SK-N-SH (cell line): ENCODE measurements around the gene PMEPA1. TPM values are rescaled to one million over a fixed set of nuclear protein-coding genes. Genes with fewer than 3 reads are reported as not detected.

Experiments
- CTCF ChIA-PET: fragments of 300-600, 350-600 bp; formaldehyde crosslinking; extraction: SDS; loops from one replicate; lab custom pipeline; 2021; lab: Yijun Ruan, JAX
- POLR2A ChIA-PET: fragments of 350-600 bp; sonication (Branson Sonifier 250); formaldehyde crosslinking; extraction: SDS; loops from one replicate; lab custom pipeline; 2020; ENCODE audit warnings: antibody characterized with exemption, inconsistent platforms; lab: Yijun Ruan, JAX
- DNase-seq: peaks from one replicate; pipeline ENCODE4 v3.0.0; 2012
- H2AFZ ChIP-seq: fragments of 200-600 bp; sonication (generic); 2 replicates; pipeline ENCODE4 v1.8.1; 2016; ENCODE audit warnings: antibody characterized with exemption, mild to moderate bottlenecking, low read depth
- H3F3A ChIP-seq: fragments of 200-600 bp; sonication (generic); replicated peaks from 2 replicates; pipeline ENCODE3; 2016; ENCODE audit warnings: antibody characterized with exemption, mild to moderate bottlenecking; ENCODE audit not compliant: insufficient read depth
- H3K27ac ChIP-seq, 2 experiments: fragments of 200-500 bp in 1 of 2; fragments of 200-600 bp in 1 of 2; sonication (Bioruptor generic) in 1 of 2; sonication (generic), shearing (Covaris generic) in 1 of 2; 2 replicates each; pipeline versions ENCODE4 v1.5.1 to v1.6.1; 2014 to 2016; ENCODE audit warnings: low read depth in 2 of 2, inconsistent platforms in 1 of 2, low read length in 1 of 2, mild to moderate bottlenecking in 1 of 2, mixed read lengths in 1 of 2
- H3K27me3 ChIP-seq: fragments of 200-600 bp; sonication (generic), shearing (Covaris generic); 2 replicates; pipeline ENCODE4 v1.6.1; 2016; ENCODE audit warnings: mixed run types; ENCODE audit not compliant: insufficient read depth
- H3K36me3 ChIP-seq, 2 experiments: fragments of 200-500 bp in 1 of 2; fragments of 200-600 bp in 1 of 2; sonication (Bioruptor generic) in 1 of 2; sonication (generic) in 1 of 2; replicated peaks in 1 of 2; 2 replicates each; pipeline versions ENCODE3 to v1.5.1; 2014 to 2016; ENCODE audit warnings: low read length in 1 of 2, mild to moderate bottlenecking in 1 of 2; ENCODE audit not compliant: insufficient read depth in 2 of 2, control insufficient read depth in 1 of 2
- H3K4me1 ChIP-seq, 2 experiments: fragments of 200-500 bp in 1 of 2; fragments of 200-600 bp in 1 of 2; sonication (Bioruptor generic) in 1 of 2; sonication (generic), shearing (Covaris generic) in 1 of 2; 2 replicates each; pipeline versions ENCODE4 v1.5.1 to v1.6.1; 2014 to 2016; ENCODE audit warnings: low read depth in 1 of 2, low read length in 1 of 2, mixed run types in 1 of 2; ENCODE audit not compliant: insufficient read depth in 2 of 2, control insufficient read depth in 1 of 2
- H3K4me2 ChIP-seq: fragments of 200-600 bp; sonication (generic), shearing (Covaris generic); 2 replicates; pipeline ENCODE4 v1.6.1; 2017; ENCODE audit warnings: mixed run types
- H3K4me3 ChIP-seq, 2 experiments: fragments of 200-500 bp in 1 of 2; fragments of 200-600 bp in 1 of 2; sonication (Bioruptor generic) in 1 of 2; sonication (generic), shearing (Covaris generic) in 1 of 2; 2 replicates each; pipeline versions ENCODE4 v1.5.1 to v1.8.1; 2014 to 2016; ENCODE audit warnings: low read depth in 2 of 2, inconsistent platforms in 1 of 2, low read length in 1 of 2, mild to moderate bottlenecking in 1 of 2, mixed read lengths in 1 of 2, moderate library complexity in 1 of 2
- H3K79me2 ChIP-seq: fragments of 200-600 bp; sonication (generic); 2 replicates; pipeline ENCODE4 v1.8.1; 2017; ENCODE audit warnings: mild to moderate bottlenecking; ENCODE audit not compliant: insufficient read depth
- H3K9ac ChIP-seq: fragments of 200-600 bp; sonication (generic); 2 replicates; pipeline ENCODE4 v1.6.1; 2017; ENCODE audit warnings: mixed run types
- H3K9me2 ChIP-seq: fragments of 200-600 bp; sonication (generic); 2 replicates; pipeline ENCODE4 v1.6.1; 2017; ENCODE audit warnings: mixed run types
- H3K9me3 ChIP-seq: fragments of 200-600 bp; sonication (generic); 2 replicates; pipeline ENCODE4 v1.6.1; 2017; ENCODE audit warnings: mixed run types, mild to moderate bottlenecking, moderate library complexity
- H4K20me1 ChIP-seq: fragments of 200-600 bp; sonication (generic); 2 replicates; pipeline ENCODE4 v1.6.1; 2017; ENCODE audit warnings: mild to moderate bottlenecking, mixed run types; ENCODE audit not compliant: insufficient read depth
- CHD2 ChIP-seq: fragments of 150-350 bp; IDR thresholded peaks from 2 replicates; pipeline ENCODE4 v1.6.1; 2018; ENCODE audit warnings: low read length; ENCODE audit not compliant: partially characterized antibody
- CTCF ChIP-seq: fragments of 200-600 bp; sonication (generic); IDR thresholded peaks from 2 replicates; pipeline ENCODE4 v1.6.1; 2017; ENCODE audit warnings: antibody characterized with exemption, mild to moderate bottlenecking, moderate library complexity
- EZH2phosphoT487 ChIP-seq: fragments of 200-600 bp; sonication (generic); IDR thresholded peaks from 2 replicates; pipeline ENCODE4 v1.6.1; 2017; ENCODE audit warnings: low read depth, mixed run types, mild to moderate bottlenecking, antibody characterized with exemption, moderate library complexity, borderline replicate concordance
- FOXJ3 ChIP-seq: sonication (generic); formaldehyde crosslinking; IDR thresholded peaks from 2 replicates; pipeline ENCODE4 v1.5.1; 2020; ENCODE audit warnings: mild to moderate bottlenecking, missing genetic modification reagents
- GABPA ChIP-seq: IDR thresholded peaks from 2 replicates; pipeline ENCODE4 v1.4.0; 2012; ENCODE audit warnings: low read depth, mild to moderate bottlenecking
- MAX ChIP-seq: IDR thresholded peaks from 2 replicates; pipeline ENCODE4 v1.4.0; 2012; ENCODE audit warnings: low read depth
- MEF2A ChIP-seq: IDR thresholded peaks from 2 replicates; pipeline ENCODE4 v1.4.0; 2012; ENCODE audit warnings: low read depth, borderline replicate concordance
- MXI1 ChIP-seq: IDR thresholded peaks from 2 replicates; pipeline ENCODE4 v1.6.1; 2012; ENCODE audit warnings: mild to moderate bottlenecking, low read depth, low read length, improper control_type of control experiment
- RAD21 ChIP-seq: IDR thresholded peaks from 2 replicates; pipeline ENCODE4 v1.6.1; 2012; ENCODE audit warnings: mild to moderate bottlenecking, low read length
- RCOR1 ChIP-seq: fragments of 150-350 bp; IDR thresholded peaks from 2 replicates; pipeline ENCODE4 v1.6.1; 2017; ENCODE audit warnings: antibody characterized with exemption, low read length
- REST ChIP-seq: IDR thresholded peaks from 2 replicates; pipeline ENCODE4 v1.6.1; 2012; ENCODE audit warnings: mild to moderate bottlenecking, low read depth, low read length, moderate library complexity
- RFX5 ChIP-seq: IDR thresholded peaks from 2 replicates; pipeline ENCODE4 v1.6.1; 2012; ENCODE audit warnings: mild to moderate bottlenecking, improper control_type of control experiment, low read length
- RXRA ChIP-seq: IDR thresholded peaks from 2 replicates; pipeline ENCODE4 v1.4.0; 2012; ENCODE audit warnings: low read depth, mild to moderate bottlenecking, borderline replicate concordance
- SMC3 ChIP-seq: IDR thresholded peaks from 2 replicates; pipeline ENCODE4 v1.6.1; 2012; ENCODE audit warnings: low read depth, low read length, improper control_type of control experiment
- TAF1 ChIP-seq: IDR thresholded peaks from 2 replicates; pipeline ENCODE4 v1.6.1; 2012; ENCODE audit warnings: low read depth, mild to moderate bottlenecking, low read length, moderate library complexity, borderline replicate concordance
- TCF12 ChIP-seq: IDR thresholded peaks from 2 replicates; pipeline ENCODE4 v1.4.0; 2012
- TEAD4 ChIP-seq: IDR thresholded peaks from 2 replicates; pipeline ENCODE4 v1.4.0; 2012; ENCODE audit warnings: mild to moderate bottlenecking, borderline replicate concordance; ENCODE audit not compliant: insufficient read depth
- YY1 ChIP-seq: IDR thresholded peaks from 2 replicates; pipeline ENCODE4 v1.4.0; 2012; ENCODE audit warnings: low read depth, mild to moderate bottlenecking
- WGBS: methylation state at CpG from one replicate; pipeline ENCODE4 v1.1.6; 2017; ENCODE audit warnings: low lambda C conversion rate; 5-methylcytosine and 5-hydroxymethylcytosine counted together
- polyA plus RNA-seq, 3 experiments: library from polyadenylated mRNA; depleted of rRNA; stranded (reverse); fragments of >200 nt; gene quantifications; 2 replicates each; pipeline ENCODE4 v1.2.3, GENCODE V29; 2012
- TF ChIP-seq, protein P1 (sequence below): IDR thresholded peaks from 2 replicates; pipeline ENCODE4 v1.4.0; 2012; ENCODE audit warnings: low read depth, borderline replicate concordance
- TF ChIP-seq, protein P2 (sequence below): fragments of 150-350 bp; IDR thresholded peaks from 2 replicates; pipeline ENCODE4 v1.6.1; 2017; ENCODE audit warnings: antibody characterized with exemption, low read length, low read depth, borderline replicate concordance

The PMEPA1 gene
- polyA plus RNA-seq, 1 of the 3 experiments (the other 2 are of a cell fraction): 7.1 TPM

- no peak for TF ChIP-seq RXRA
- no peak for TF ChIP-seq FOXJ3 (CRISPR knock-in tag)
- TF ChIP-seq YY1: no peak
- no peak for TF ChIP-seq RFX5
- TF ChIP-seq MXI1: no peak
- TF ChIP-seq RAD21: no peak
- no peak for TF ChIP-seq TCF12
- TF ChIP-seq RCOR1: no peak
- TF ChIP-seq, protein P1, sequence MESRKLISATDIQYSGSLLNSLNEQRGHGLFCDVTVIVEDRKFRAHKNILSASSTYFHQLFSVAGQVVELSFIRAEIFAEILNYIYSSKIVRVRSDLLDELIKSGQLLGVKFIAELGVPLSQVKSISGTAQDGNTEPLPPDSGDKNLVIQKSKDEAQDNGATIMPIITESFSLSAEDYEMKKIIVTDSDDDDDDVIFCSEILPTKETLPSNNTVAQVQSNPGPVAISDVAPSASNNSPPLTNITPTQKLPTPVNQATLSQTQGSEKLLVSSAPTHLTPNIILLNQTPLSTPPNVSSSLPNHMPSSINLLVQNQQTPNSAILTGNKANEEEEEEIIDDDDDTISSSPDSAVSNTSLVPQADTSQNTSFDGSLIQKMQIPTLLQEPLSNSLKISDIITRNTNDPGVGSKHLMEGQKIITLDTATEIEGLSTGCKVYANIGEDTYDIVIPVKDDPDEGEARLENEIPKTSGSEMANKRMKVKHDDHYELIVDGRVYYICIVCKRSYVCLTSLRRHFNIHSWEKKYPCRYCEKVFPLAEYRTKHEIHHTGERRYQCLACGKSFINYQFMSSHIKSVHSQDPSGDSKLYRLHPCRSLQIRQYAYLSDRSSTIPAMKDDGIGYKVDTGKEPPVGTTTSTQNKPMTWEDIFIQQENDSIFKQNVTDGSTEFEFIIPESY: no peak
- TF ChIP-seq CTCF: no peak
- TF ChIP-seq CHD2: no peak
- no peak for TF ChIP-seq GABPA
- TF ChIP-seq, protein P2, sequence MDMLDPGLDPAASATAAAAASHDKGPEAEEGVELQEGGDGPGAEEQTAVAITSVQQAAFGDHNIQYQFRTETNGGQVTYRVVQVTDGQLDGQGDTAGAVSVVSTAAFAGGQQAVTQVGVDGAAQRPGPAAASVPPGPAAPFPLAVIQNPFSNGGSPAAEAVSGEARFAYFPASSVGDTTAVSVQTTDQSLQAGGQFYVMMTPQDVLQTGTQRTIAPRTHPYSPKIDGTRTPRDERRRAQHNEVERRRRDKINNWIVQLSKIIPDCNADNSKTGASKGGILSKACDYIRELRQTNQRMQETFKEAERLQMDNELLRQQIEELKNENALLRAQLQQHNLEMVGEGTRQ: no peak
- no peak for TF ChIP-seq MAX
- TF ChIP-seq TAF1: no peak
- TF ChIP-seq TEAD4: no peak
- no peak for TF ChIP-seq SMC3
- no peak for TF ChIP-seq REST
- no peak for TF ChIP-seq EZH2phosphoT487
- TF ChIP-seq MEF2A: no peak
- TF ChIP-seq, all 33 proteins: peak for 0
- H3K79me2 ChIP-seq: no peaks in the 10 kb centered on the region
- 83% methylated on average over 3 of the region's 6 CpGs for WGBS
Observed at GRCh38 chr20:57734754-57735153, 24.9 kb upstream of the PMEPA1 start.

More at GRCh38 chr20:57734754-57735153, 24.9 kb upstream of the PMEPA1 start:
- H3K9ac ChIP-seq: no peak overlapping the region
- no peaks in the 10 kb centered on the region for H3K36me3 ChIP-seq
- H3K4me2 ChIP-seq: no peak overlapping the region
- peaks cover 0 to 22% of the 10 kb centered on the region in 2 experiments; a peak in 1 of 4 replicates for H3K4me1 ChIP-seq
- no peak overlapping the region for H2AFZ ChIP-seq
- peaks cover 8% of the 10 kb centered on the region for H3K27me3 ChIP-seq
- POLR2A ChIA-PET: no interaction called here
- no peaks in the 10 kb centered on the region for H3K9me3 ChIP-seq
- CTCF ChIA-PET: interaction anchor here (1.1 kb wide), 1 partner anchor 268 kb away, joined by 3 read pairs; no protein-coding TSS in a partner anchor
- H4K20me1 ChIP-seq: no peaks in the 10 kb centered on the region
- H3K27ac ChIP-seq: no peak overlapping the region
- no peak overlapping the region for H3K4me3 ChIP-seq
- H3K9me2 ChIP-seq: no peaks in the 10 kb centered on the region
- DNase-seq: no peak
- no peaks in the 10 kb centered on the region for H3F3A ChIP-seq
